Measurements from ENCODE around the gene DIPK2B. TPM values are rescaled to one million over a fixed set of nuclear protein-coding genes. Genes with fewer than 3 reads are reported as not detected.

Gene DIPK2B
- total and polyA plus RNA-seq, 10 of the 15 experiments (the other 5 are each of a cell fraction or from before 2014, with no cell fraction given) = not detected

DNA sequence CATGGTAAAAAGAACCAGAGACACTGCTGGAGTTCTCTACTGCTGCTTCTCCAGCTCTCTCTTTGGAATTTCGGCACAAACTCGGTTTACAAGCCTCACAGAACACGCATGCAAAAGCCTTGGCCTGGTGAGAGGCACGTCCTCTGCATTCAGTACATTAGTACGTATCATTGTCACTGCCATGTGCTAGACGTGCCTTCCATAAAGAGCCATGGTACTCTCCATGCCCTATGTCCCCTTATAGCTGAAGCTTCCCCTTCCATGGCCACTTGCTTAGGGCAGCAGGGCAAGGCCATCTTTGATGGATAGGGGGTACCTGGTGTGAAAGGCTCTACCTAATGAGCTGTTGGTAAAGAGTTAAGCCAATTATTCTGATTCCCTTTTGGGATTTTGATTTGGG, 35.0 kb downstream of the DIPK2B start (continued):
- no peak for TF ChIP-seq CHD1 (IDR thresholded peaks at IDR 0.05; ENCODE audit: low read depth, low read length)
- no peak for TF ChIP-seq SPI1 (IDR thresholded peaks at IDR 0.05; ENCODE audit: borderline replicate concordance, insufficient read depth, low read depth, low read length)
- TF ChIP-seq RAD51 (IDR thresholded peaks at IDR 0.05) = no peak
- TF ChIP-seq MEF2A (IDR thresholded peaks at IDR 0.05; ENCODE audit: insufficient read depth, low read depth, low read length) = no peak
- no peak for TF ChIP-seq SREBF1 (IDR thresholded peaks at IDR 0.05; ENCODE audit: low read length)
- no peak for TF ChIP-seq POLR2A (IDR thresholded peaks at IDR 0.05; ENCODE audit: low read depth, low read length)
- TF ChIP-seq JUNB (IDR thresholded peaks at IDR 0.05) = no peak
- TF ChIP-seq BHLHE40 (IDR thresholded peaks at IDR 0.05; ENCODE audit: borderline replicate concordance in 1 of 2, low read depth in 2 of 2, low read length in 1 of 2) = no peak
- TF ChIP-seq EP300 (IDR thresholded peaks at IDR 0.05; ENCODE audit: borderline replicate concordance in 1 of 2, control insufficient read depth in 1 of 2, low read depth in 2 of 2, low read length in 2 of 2) = no peak
- no peak for TF ChIP-seq HDGF (IDR thresholded peaks at IDR 0.05)
- TF ChIP-seq, protein P1, sequence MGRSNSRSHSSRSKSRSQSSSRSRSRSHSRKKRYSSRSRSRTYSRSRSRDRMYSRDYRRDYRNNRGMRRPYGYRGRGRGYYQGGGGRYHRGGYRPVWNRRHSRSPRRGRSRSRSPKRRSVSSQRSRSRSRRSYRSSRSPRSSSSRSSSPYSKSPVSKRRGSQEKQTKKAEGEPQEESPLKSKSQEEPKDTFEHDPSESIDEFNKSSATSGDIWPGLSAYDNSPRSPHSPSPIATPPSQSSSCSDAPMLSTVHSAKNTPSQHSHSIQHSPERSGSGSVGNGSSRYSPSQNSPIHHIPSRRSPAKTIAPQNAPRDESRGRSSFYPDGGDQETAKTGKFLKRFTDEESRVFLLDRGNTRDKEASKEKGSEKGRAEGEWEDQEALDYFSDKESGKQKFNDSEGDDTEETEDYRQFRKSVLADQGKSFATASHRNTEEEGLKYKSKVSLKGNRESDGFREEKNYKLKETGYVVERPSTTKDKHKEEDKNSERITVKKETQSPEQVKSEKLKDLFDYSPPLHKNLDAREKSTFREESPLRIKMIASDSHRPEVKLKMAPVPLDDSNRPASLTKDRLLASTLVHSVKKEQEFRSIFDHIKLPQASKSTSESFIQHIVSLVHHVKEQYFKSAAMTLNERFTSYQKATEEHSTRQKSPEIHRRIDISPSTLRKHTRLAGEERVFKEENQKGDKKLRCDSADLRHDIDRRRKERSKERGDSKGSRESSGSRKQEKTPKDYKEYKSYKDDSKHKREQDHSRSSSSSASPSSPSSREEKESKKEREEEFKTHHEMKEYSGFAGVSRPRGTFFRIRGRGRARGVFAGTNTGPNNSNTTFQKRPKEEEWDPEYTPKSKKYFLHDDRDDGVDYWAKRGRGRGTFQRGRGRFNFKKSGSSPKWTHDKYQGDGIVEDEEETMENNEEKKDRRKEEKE (IDR thresholded peaks at IDR 0.05) = no peak
- no peak for TF ChIP-seq SREBF2 (IDR thresholded peaks at IDR 0.05; ENCODE audit: low read length)

DNA sequence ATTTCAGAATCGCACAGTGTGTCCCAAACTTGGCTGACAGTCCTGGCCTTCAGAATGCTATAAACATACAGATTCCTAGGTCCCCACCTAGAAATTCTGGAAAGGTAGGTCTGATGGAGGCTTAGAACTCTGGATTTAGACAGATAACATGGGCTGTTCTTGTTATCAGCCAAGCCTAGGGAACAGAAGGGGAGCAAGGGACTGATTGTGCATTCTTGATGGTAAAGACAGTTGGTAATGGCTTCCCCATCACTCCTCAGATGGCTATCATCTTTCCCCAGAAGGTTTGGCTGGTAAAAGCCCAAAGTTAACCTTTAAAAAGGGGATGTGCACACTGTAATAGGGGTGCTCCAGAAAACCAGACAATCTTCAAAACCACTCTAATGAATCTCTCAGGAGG, 35.7 kb downstream of the DIPK2B start:
- no peak overlapping the region for H3K4me2 ChIP-seq (ENCODE audit: control insufficient read depth, insufficient read depth)
- no peaks in the 10 kb centered on the region; a peak in 1 of 4 replicates for H3K27me3 ChIP-seq (replicated peaks in 1 of 2; ENCODE audit: control insufficient read depth in 2 of 2, insufficient read depth in 2 of 2, low read length in 1 of 2)
- ChIA-PET RAD21 (ENCODE audit: unreplicated experiment) (no interaction called here), POLR2A (no interaction called here), SMC1A (ENCODE audit: uncharacterized antibody, unreplicated experiment) (no interaction called here), CTCF (no interaction called here)
- in situ Hi-C loops (cut with MboI) = no loop called here
- H3K27ac ChIP-seq (ENCODE audit: control insufficient read depth, insufficient read depth) = no peak overlapping the region
- no TSS peak for BruUV-seq (replicated peaks)
- no peaks in the 10 kb centered on the region for H3K79me2 ChIP-seq (ENCODE audit: control insufficient read depth, insufficient read depth, low read length)
- H2AFZ ChIP-seq (ENCODE audit: control insufficient read depth, low read depth, low read length) = no peak overlapping the region
- DNase-seq (ENCODE audit: low read depth, low spot score) (no peak), ATAC-seq (no peak), FAIRE-seq (no peak)
- no peaks in the 10 kb centered on the region; the same call in 2 of the 3 replicates for H3K9me3 ChIP-seq (replicated peaks; ENCODE audit: control insufficient read depth, insufficient read depth, low read length)
- intact Hi-C loops (cut with micrococcal nuclease; ENCODE audit: unreplicated experiment) = no loop called here
- no peak overlapping the region for H3K9ac ChIP-seq (ENCODE audit: control insufficient read depth, insufficient read depth, low read length)
- WGBS (ENCODE audit: insufficient coverage, insufficient replicate concordance, low lambda C conversion rate, missing lambda C conversion rate) = 36% methylated on average over 1 of the region's 1 CpG
- H3K4me3 ChIP-seq = no peak overlapping the region
- no peaks in the 10 kb centered on the region for H3K36me3 ChIP-seq (ENCODE audit: control insufficient read depth in 2 of 2, insufficient read depth in 2 of 2, low read length in 1 of 2)
- no peaks in the 10 kb centered on the region for H4K20me1 ChIP-seq (ENCODE audit: control insufficient read depth, insufficient read depth)
- H3K4me1 ChIP-seq (ENCODE audit: control insufficient read depth, insufficient read depth, low read length) = no peaks in the 10 kb centered on the region
- no peak for TF ChIP-seq SRF (IDR thresholded peaks at IDR 0.05; ENCODE audit: low read depth in 2 of 2, low read length in 2 of 2)
- TF ChIP-seq ZNF592 (IDR thresholded peaks at IDR 0.05) = no peak
- no peak for TF ChIP-seq RUNX3 (IDR thresholded peaks at IDR 0.05; ENCODE audit: low read length)
- TF ChIP-seq, protein P2, sequence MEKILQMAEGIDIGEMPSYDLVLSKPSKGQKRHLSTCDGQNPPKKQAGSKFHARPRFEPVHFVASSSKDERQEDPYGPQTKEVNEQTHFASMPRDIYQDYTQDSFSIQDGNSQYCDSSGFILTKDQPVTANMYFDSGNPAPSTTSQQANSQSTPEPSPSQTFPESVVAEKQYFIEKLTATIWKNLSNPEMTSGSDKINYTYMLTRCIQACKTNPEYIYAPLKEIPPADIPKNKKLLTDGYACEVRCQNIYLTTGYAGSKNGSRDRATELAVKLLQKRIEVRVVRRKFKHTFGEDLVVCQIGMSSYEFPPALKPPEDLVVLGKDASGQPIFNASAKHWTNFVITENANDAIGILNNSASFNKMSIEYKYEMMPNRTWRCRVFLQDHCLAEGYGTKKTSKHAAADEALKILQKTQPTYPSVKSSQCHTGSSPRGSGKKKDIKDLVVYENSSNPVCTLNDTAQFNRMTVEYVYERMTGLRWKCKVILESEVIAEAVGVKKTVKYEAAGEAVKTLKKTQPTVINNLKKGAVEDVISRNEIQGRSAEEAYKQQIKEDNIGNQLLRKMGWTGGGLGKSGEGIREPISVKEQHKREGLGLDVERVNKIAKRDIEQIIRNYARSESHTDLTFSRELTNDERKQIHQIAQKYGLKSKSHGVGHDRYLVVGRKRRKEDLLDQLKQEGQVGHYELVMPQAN (conservative IDR thresholded peaks at IDR 0.05) = no peak
- no peak for TF ChIP-seq ZSCAN29 (IDR thresholded peaks at IDR 0.05)

Data from GM12878 (cell line).